Measurements from ENCODE around the gene SACM1L. TPM values are rescaled to one million over a fixed set of nuclear protein-coding genes. Genes with fewer than 3 reads are reported as not detected.
A peak's percentile ranks its signal among the peaks of the same experiment; 100 is the strongest.
"Not testable (repeated sequence)": the region's sequence is repeated elsewhere in the genome, so short reads cannot be mapped to it uniquely, and the experiment has no call there.

Gene SACM1L
- total RNA-seq, 3 donors from 2014 or later, result 48.8 to 52.5 (median 49.2) TPM

GRCh38 chr3:45679805-45680204 lies 9.4 kb upstream of the SACM1L start:
- Mint-ChIP-seq H3K4me1 (ENCODE audit: low read depth) (peaks cover 31% of the 10 kb centered on the region), H3K9me3 (no peaks in the 10 kb centered on the region), H3K36me3 (ENCODE audit: insufficient read depth) (peaks cover 18% of the 10 kb centered on the region), H3K27me3 (ENCODE audit: low read depth) (no peaks in the 10 kb centered on the region), H3K4me3 (no peak overlapping the region)
- no peak for ATAC-seq
- no peak for DNase-seq

DNA sequence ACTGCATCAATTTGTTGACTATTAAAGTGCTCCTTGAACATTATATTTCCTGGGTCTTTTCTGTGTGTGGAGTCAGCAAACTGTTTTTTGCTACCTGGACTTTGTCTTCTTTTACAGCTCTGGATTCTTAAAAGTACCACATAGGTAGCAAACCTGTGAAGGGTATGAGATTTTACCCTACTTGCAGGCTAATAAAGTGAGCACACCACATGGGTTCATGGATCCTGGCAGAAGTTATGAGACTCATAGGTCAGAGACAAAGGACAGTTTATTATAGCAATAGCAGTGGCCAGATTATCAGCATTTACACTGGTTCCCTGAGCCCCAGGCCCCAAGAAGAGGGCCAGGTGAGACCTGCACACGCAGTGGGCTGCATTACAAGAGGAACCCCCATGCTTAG lies 8.0 kb upstream of the SACM1L start:
- peaks cover 29% of the 10 kb centered on the region for H3K4me1 Mint-ChIP-seq (ENCODE audit: low read depth)
- H3K9me3 Mint-ChIP-seq, result no peaks in the 10 kb centered on the region
- DNase-seq (no peak), ATAC-seq (no peak)
- H3K36me3 Mint-ChIP-seq (ENCODE audit: insufficient read depth), result peaks cover 16% of the 10 kb centered on the region
- H3K4me3 Mint-ChIP-seq, result no peak overlapping the region
- no peaks in the 10 kb centered on the region for H3K27me3 Mint-ChIP-seq (ENCODE audit: low read depth)

- no peak for DNase-seq
- peaks cover 24% of the 10 kb centered on the region for H3K4me1 Mint-ChIP-seq (ENCODE audit: low read depth)
- no peaks in the 10 kb centered on the region for H3K9me3 Mint-ChIP-seq
- H3K4me3 Mint-ChIP-seq, result no peak overlapping the region
- ATAC-seq, result no peak
- peaks cover 16% of the 10 kb centered on the region for H3K36me3 Mint-ChIP-seq (ENCODE audit: insufficient read depth)
- H3K27me3 Mint-ChIP-seq (ENCODE audit: low read depth), result no peaks in the 10 kb centered on the region
Observed at GRCh38 chr3:45681846-45682245, 7.3 kb upstream of the SACM1L start.

- H3K9me3 Mint-ChIP-seq, result no peaks in the 10 kb centered on the region
- no peak for DNase-seq
- H3K4me1 Mint-ChIP-seq (ENCODE audit: low read depth), result peaks cover 22% of the 10 kb centered on the region
- H3K27me3 Mint-ChIP-seq (ENCODE audit: low read depth), result no peaks in the 10 kb centered on the region
- no peak for ATAC-seq
- no peak overlapping the region for H3K4me3 Mint-ChIP-seq
- peaks cover 16% of the 10 kb centered on the region for H3K36me3 Mint-ChIP-seq (ENCODE audit: insufficient read depth)
Observed at GRCh38 chr3:45682311-45682710, 6.9 kb upstream of the SACM1L start.

GRCh38 chr3:45682786-45683185 lies 6.4 kb upstream of the SACM1L start:
- DNase-seq (no peak), ATAC-seq (no peak)
- Mint-ChIP-seq H3K36me3 (ENCODE audit: insufficient read depth) (peaks cover 13% of the 10 kb centered on the region), H3K4me3 (no peak overlapping the region), H3K9me3 (no peaks in the 10 kb centered on the region), H3K4me1 (ENCODE audit: low read depth) (peaks cover 17% of the 10 kb centered on the region), H3K27me3 (ENCODE audit: low read depth) (no peaks in the 10 kb centered on the region)

- Mint-ChIP-seq H3K27me3 (ENCODE audit: low read depth) (no peaks in the 10 kb centered on the region), H3K4me3 (no peak overlapping the region), H3K36me3 (ENCODE audit: insufficient read depth) (peaks cover 9% of the 10 kb centered on the region), H3K4me1 (ENCODE audit: low read depth) (peaks cover 23% of the 10 kb centered on the region), H3K9me3 (no peaks in the 10 kb centered on the region)
- DNase-seq, result no peak
- ATAC-seq, result no peak
Observed at GRCh38 chr3:45683417-45684326, 5.5 kb upstream of the SACM1L start.

- Mint-ChIP-seq H3K4me3 (no peak overlapping the region), H3K9me3 (no peaks in the 10 kb centered on the region), H3K27me3 (ENCODE audit: low read depth) (peaks cover 3% of the 10 kb centered on the region), H3K4me1 (ENCODE audit: low read depth) (peaks cover 23% of the 10 kb centered on the region), H3K36me3 (ENCODE audit: insufficient read depth) (peaks cover 4% of the 10 kb centered on the region)
- ATAC-seq (no peak), DNase-seq (no peak)
Observed at GRCh38 chr3:45684327-45684892, 4.8 kb upstream of the SACM1L start.

DNA sequence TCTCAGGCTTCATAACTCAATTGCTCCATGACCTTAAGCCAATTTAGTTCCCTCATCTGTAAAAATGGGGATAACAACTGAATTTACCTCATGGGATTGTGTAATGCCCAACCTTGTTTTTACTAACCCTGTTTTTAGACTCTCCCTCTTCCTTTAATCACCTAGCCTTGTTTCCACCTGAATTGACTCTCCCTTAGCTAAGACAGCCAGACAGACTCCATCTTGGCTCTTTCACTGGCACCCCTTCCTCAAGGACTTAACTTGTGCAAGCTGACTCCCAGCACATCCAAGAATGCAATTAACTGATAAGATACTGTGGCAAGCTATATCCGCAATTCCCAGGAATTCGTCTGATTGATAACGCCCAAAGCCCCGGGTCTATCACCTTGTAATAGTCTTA lies 3.5 kb upstream of the SACM1L start:
- not testable (repeated sequence) for H3K36me3 Mint-ChIP-seq (ENCODE audit: insufficient read depth); DNase-seq; H3K4me3 Mint-ChIP-seq; ATAC-seq; H3K9me3 Mint-ChIP-seq; H3K27me3 Mint-ChIP-seq (ENCODE audit: low read depth)
- peaks cover 22% of the 10 kb centered on the region for H3K4me1 Mint-ChIP-seq (ENCODE audit: low read depth)

GRCh38 chr3:45686850-45687249 lies 2.3 kb upstream of the SACM1L start:
- DNase-seq, result no peak
- Mint-ChIP-seq H3K4me3 (no peak overlapping the region), H3K36me3 (ENCODE audit: insufficient read depth) (peaks cover 8% of the 10 kb centered on the region), H3K4me1 (ENCODE audit: low read depth) (peaks cover 31% of the 10 kb centered on the region), H3K9me3 (no peaks in the 10 kb centered on the region), H3K27me3 (ENCODE audit: low read depth) (peaks cover 3% of the 10 kb centered on the region)
- ATAC-seq, result no peak

DNA sequence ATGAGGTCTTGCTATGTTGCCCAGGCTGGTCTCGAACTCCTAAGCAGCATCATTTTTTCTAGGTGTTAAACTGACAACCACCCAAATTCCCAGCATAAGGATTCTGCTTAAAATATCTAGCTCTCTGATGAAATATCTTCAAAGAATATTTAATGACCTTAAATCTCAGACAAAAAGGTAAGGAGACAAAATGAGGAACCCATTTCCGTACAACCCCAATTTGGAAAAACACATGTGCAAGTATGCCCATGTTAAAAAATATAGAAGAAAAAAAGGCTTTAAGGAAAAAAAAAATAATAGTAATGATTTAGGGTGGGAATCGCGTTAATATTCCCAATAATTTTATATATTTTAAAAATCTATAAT lies 1.4 kb upstream of the SACM1L start:
- peaks cover 40% of the 10 kb centered on the region for H3K4me1 Mint-ChIP-seq (ENCODE audit: low read depth)
- ATAC-seq, result no peak
- H3K36me3 Mint-ChIP-seq (ENCODE audit: insufficient read depth), result peaks cover 15% of the 10 kb centered on the region
- no peaks in the 10 kb centered on the region for H3K9me3 Mint-ChIP-seq
- H3K27me3 Mint-ChIP-seq (ENCODE audit: low read depth), result peaks cover 3% of the 10 kb centered on the region
- peak overlapping the region; percentile 81 for H3K4me3 Mint-ChIP-seq
- no peak for DNase-seq

DNA sequence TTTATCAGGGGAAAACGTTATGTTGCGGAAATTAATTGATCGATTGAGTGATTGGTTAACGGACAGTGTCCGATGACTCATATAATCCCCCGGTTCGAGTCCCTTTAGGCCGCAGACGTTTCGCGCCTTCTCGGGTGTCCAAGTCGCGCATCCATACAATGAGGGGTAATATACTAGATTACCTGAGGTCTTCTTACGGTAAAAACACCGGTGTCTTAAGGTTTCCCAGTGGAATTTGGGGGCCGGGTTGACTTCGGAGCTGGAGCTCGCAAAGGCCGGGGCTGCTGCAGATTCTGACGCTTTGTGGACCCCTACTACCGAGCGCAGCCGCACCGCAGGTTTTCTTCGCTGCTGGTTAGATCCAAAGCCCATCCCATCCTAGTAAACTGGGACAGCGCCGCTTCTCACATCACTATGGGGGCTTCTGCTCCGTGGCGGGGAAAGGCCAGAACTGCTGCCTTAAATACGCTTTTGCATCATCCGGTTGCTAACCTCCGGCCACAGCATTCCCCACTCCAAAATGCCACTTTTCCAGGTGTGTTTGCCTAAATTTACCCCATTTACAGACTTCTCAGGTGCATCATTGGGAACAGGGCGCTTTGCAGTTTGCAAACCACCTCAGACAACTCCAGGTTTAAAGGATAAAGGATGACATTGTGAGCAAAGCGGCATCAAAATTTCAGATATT lies 858 bp upstream of the SACM1L start:
- Mint-ChIP-seq H3K4me1 (ENCODE audit: low read depth) (peaks cover 44% of the 10 kb centered on the region), H3K4me3 (peak overlapping the region; percentile 81), H3K36me3 (ENCODE audit: insufficient read depth) (peaks cover 18% of the 10 kb centered on the region), H3K9me3 (no peaks in the 10 kb centered on the region), H3K27me3 (ENCODE audit: low read depth) (peaks cover 3% of the 10 kb centered on the region)
- ATAC-seq, result peak in 1 of 2 donors; percentile 1
- DNase-seq, result no peak

DNA sequence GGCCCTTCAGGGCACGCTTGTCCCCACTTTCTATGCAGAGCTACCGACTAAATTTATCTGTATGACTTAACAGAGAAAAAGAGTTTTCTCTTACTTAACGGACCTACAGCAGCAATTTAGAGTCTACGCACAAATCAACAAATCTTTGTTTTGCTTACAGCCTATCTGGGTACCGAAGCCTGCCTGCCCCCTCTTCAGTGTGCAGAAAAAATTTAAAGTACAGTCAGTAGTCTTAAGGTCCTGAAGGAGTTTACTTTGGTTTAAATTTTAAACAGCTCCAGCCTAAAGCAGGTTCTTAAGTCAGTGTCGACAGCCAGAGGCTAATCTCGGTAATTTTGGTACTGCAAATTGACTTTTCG lies 570 bp downstream of the SACM1L start:
- Mint-ChIP-seq H3K4me1 (ENCODE audit: low read depth) (peaks cover 53% of the 10 kb centered on the region), H3K27me3 (ENCODE audit: low read depth) (peaks cover 3% of the 10 kb centered on the region), H3K36me3 (ENCODE audit: insufficient read depth) (peaks cover 26% of the 10 kb centered on the region), H3K9me3 (no peaks in the 10 kb centered on the region), H3K4me3 (peak overlapping the region; percentile 81)
- ATAC-seq, result no peak
- DNase-seq, result no peak

- H3K4me1 Mint-ChIP-seq (ENCODE audit: low read depth), result peaks cover 60% of the 10 kb centered on the region
- ATAC-seq, result no peak
- DNase-seq, result no peak
- H3K9me3 Mint-ChIP-seq, result no peaks in the 10 kb centered on the region
- peaks cover 28% of the 10 kb centered on the region for H3K36me3 Mint-ChIP-seq (ENCODE audit: insufficient read depth)
- H3K4me3 Mint-ChIP-seq, result peak overlapping the region; percentile 81
- H3K27me3 Mint-ChIP-seq (ENCODE audit: low read depth), result peaks cover 3% of the 10 kb centered on the region
Observed at GRCh38 chr3:45690336-45691035, 1.3 kb downstream of the SACM1L start.

- no peak for DNase-seq
- H3K4me3 Mint-ChIP-seq, result peak overlapping the region; percentile 81
- H3K9me3 Mint-ChIP-seq, result no peaks in the 10 kb centered on the region
- peaks cover 38% of the 10 kb centered on the region for H3K36me3 Mint-ChIP-seq (ENCODE audit: insufficient read depth)
- H3K4me1 Mint-ChIP-seq (ENCODE audit: low read depth), result peaks cover 70% of the 10 kb centered on the region
- ATAC-seq, result no peak
- H3K27me3 Mint-ChIP-seq (ENCODE audit: low read depth), result peaks cover 3% of the 10 kb centered on the region
Observed at GRCh38 chr3:45691842-45692241, 2.6 kb downstream of the SACM1L start.
